ENCODE data around the gene CCDC142.

DNA sequence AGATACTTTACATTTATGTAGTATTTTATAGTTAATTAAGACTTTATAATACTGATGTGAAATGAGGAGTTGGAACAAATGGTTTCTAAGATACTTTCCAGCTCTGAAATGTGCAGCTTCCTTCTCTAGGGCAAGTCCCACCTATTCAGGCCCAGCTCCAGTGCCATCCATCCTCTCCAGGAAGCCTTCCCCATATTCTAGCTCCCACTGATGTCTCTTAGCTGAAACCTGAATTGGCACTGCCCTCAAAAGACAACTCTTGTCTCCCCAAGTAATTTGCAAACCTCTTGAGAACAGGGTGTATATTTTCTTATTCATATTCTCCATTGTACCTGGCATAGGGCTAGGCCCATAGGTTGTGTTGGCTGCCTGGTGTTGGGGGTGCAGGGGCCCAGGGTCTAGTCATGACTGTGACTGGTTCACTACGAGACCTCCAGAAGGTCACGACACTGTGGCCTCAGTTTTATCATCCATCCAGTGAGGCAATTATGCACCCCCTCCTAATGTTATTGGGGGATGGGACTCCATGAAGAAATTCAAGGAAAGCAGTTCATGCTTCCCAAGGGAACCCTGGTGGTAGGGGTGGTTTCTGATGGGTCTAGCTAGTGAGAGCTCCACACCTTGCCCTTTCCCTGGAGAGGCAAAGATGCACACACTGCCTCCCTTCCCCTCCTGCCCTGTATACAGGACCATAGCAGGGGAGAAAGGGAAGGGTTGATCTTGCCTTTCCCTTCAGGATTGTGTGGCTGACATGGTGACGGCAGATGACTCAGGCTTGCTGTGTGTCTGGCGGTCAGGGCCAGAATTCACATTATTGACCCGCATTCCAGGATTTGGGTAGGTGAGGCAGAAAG, 58.4 kb downstream of the CCDC142 start:
- TF ChIP-seq POLR2AphosphoS5 (IDR thresholded peaks at IDR 0.05) (no peak), POLR2A (IDR thresholded peaks at IDR 0.05) (no peak), EP300 (IDR thresholded peaks at IDR 0.05) (no peak)
- TF ChIP-seq, protein P1, sequence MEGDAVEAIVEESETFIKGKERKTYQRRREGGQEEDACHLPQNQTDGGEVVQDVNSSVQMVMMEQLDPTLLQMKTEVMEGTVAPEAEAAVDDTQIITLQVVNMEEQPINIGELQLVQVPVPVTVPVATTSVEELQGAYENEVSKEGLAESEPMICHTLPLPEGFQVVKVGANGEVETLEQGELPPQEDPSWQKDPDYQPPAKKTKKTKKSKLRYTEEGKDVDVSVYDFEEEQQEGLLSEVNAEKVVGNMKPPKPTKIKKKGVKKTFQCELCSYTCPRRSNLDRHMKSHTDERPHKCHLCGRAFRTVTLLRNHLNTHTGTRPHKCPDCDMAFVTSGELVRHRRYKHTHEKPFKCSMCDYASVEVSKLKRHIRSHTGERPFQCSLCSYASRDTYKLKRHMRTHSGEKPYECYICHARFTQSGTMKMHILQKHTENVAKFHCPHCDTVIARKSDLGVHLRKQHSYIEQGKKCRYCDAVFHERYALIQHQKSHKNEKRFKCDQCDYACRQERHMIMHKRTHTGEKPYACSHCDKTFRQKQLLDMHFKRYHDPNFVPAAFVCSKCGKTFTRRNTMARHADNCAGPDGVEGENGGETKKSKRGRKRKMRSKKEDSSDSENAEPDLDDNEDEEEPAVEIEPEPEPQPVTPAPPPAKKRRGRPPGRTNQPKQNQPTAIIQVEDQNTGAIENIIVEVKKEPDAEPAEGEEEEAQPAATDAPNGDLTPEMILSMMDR (IDR thresholded peaks at IDR 0.05), result no peak
